HepG2 (cell line): ENCODE measurements around the gene TMEM8B. TPM values are rescaled to one million over a fixed set of nuclear protein-coding genes. Genes with fewer than 3 reads are reported as not detected.

Experiments
- ETV5 ChIP-seq: IDR thresholded peaks from 2 replicates; pipeline ENCODE4 v1.6.1; 2018; ENCODE audit warnings: missing biosample characterization, missing genetic modification reagents, inconsistent platforms, borderline replicate concordance
- GABPA ChIP-seq, 2 experiments: IDR thresholded peaks; 2 replicates each; pipeline ENCODE4 v1.6.1; 2011 to 2016; ENCODE audit warnings: low read depth in 2 of 2, low read length in 1 of 2, missing biosample characterization in 1 of 2, missing genetic modification characterization in 1 of 2
- PAWR ChIP-seq: sonication (generic); formaldehyde crosslinking; IDR thresholded peaks from 2 replicates; pipeline ENCODE4 v1.4.0; 2020; ENCODE audit warnings: missing genetic modification reagents, mild to moderate bottlenecking, borderline replicate concordance
- SALL1 ChIP-seq: sonication (generic); formaldehyde crosslinking; IDR thresholded peaks from 2 replicates; pipeline ENCODE4 v1.8.0; 2022; ENCODE audit warnings: mild to moderate bottlenecking, missing genetic modification reagents
- SAP130 ChIP-seq: IDR thresholded peaks from 2 replicates; pipeline ENCODE4 v1.6.1; 2016; ENCODE audit warnings: low read depth
- SETDB1 ChIP-seq: sonication (generic); formaldehyde crosslinking; IDR thresholded peaks from 2 replicates; pipeline ENCODE4 v1.5.1; 2020; ENCODE audit warnings: missing genetic modification reagents, mild to moderate bottlenecking, borderline replicate concordance
- XBP1 ChIP-seq: sonication (generic); formaldehyde crosslinking; IDR thresholded peaks from 2 replicates; pipeline ENCODE4 v1.5.0; 2020; ENCODE audit warnings: missing genetic modification reagents
- ZFX ChIP-seq: sonication (generic); formaldehyde crosslinking; IDR thresholded peaks from 2 replicates; pipeline ENCODE4 v1.4.0; 2020; ENCODE audit warnings: mild to moderate bottlenecking, low read depth, missing genetic modification reagents, moderate library complexity
- ZNF556 ChIP-seq: sonication (generic); formaldehyde crosslinking; IDR thresholded peaks from 2 replicates; pipeline ENCODE4 v1.4.0; 2020; ENCODE audit warnings: mild to moderate bottlenecking, missing genetic modification reagents, borderline replicate concordance
- polyA plus RNA-seq, 8 experiments: library from polyadenylated mRNA; depleted of rRNA in 3 of 8; stranded (reverse) in 7 of 8; unstranded in 1 of 8; fragments of >200 nt; fragmentation: Illumina TruSeq in 4 of 8; extraction: Trizol in 4 of 8; gene quantifications; 2 replicates each; pipeline versions ENCODE4 v1.2.1 to v1.2.3, GENCODE V29; 2011 to 2016; ENCODE audit warnings: low read depth in 4 of 8, missing spikeins in 1 of 8, mixed read lengths in 1 of 8; ENCODE audit not compliant: insufficient read depth in 1 of 8
- total RNA-seq, 5 experiments: library from RNA; depleted of rRNA; stranded (reverse); fragments of >200 nt; fragmentation: Illumina TruSeq; extraction: Trizol; gene quantifications; 2 replicates each; pipeline ENCODE4 v1.2.3, GENCODE V29; 2016; ENCODE audit warnings: low read depth in 1 of 5
- TF ChIP-seq, protein P1 (sequence below): sonication (generic); formaldehyde crosslinking; IDR thresholded peaks from 2 replicates; pipeline ENCODE4 v1.5.0; 2020; ENCODE audit warnings: mild to moderate bottlenecking, missing genetic modification reagents, borderline replicate concordance
- TF ChIP-seq, protein P2 (sequence below): sonication (generic); formaldehyde crosslinking; IDR thresholded peaks from 2 replicates; pipeline ENCODE4 v1.4.0; 2020; ENCODE audit warnings: missing genetic modification reagents
- TF ChIP-seq, protein P3 (sequence below): sonication (generic); formaldehyde crosslinking; IDR thresholded peaks from 2 replicates; pipeline ENCODE4 v1.8.1; 2023; ENCODE audit warnings: missing genetic modification reagents, mild to moderate bottlenecking, borderline replicate concordance
- TF ChIP-seq, protein P4 (sequence below): sonication (generic); formaldehyde crosslinking; IDR thresholded peaks from 2 replicates; pipeline ENCODE4 v1.5.0; 2020; ENCODE audit warnings: mild to moderate bottlenecking, missing genetic modification reagents, borderline replicate concordance
- TF ChIP-seq, protein P5 (sequence below): sonication (generic); formaldehyde crosslinking; IDR thresholded peaks from 2 replicates; pipeline ENCODE4 v1.4.0; 2020; ENCODE audit warnings: missing genetic modification reagents

Gene TMEM8B
- total and polyA plus RNA-seq, 2 of the 13 experiments (the other 11 are each of a cell fraction or from before 2014, with no cell fraction given) = 2.1 to 2.7 TPM

DNA sequence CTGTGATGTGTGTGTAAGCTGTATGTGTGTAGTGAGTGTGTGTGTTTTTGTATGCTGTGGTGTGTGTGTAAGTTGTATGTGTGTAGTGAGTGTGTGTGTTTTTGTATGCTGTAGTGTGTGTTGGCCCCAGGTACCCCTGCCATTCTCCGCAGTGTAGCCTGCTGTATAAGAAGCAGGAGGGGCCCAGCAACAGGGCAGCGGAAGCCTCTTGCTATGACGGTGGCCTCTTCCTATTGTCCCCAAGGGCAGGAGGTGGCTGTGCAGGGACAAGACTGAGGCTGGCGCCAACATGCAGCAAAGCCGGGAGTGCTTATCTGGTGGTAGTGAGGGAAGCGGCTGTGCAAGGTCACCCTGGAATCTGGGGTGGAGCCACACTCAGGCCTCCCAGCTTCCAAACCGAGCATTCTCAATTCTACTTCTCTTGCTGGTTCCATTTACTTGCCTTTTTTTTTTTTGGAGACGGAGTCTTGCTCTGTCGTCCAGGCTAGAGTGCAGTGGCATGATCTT is 85.3 kb downstream of the TMEM8B start (continued):
- TF ChIP-seq, protein P1, sequence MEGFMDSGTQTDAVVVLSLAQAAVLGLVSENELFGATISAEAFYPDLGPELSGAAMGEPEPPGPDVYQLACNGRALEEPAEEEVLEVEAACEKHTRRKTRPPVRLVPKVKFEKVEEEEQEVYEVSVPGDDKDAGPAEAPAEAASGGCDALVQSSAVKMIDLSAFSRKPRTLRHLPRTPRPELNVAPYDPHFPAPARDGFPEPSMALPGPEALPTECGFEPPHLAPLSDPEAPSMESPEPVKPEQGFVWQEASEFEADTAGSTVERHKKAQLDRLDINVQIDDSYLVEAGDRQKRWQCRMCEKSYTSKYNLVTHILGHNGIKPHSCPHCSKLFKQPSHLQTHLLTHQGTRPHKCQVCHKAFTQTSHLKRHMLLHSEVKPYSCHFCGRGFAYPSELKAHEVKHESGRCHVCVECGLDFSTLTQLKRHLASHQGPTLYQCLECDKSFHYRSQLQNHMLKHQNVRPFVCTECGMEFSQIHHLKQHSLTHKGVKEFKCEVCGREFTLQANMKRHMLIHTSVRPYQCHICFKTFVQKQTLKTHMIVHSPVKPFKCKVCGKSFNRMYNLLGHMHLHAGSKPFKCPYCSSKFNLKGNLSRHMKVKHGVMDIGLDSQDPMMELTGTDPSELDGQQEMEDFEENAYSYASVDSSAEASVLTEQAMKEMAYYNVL (CRISPR knock-in tag) = no peak
- peak; percentile 44; the same call in 1 of the 2 replicates for TF ChIP-seq ETV5
- TF ChIP-seq, protein P2, sequence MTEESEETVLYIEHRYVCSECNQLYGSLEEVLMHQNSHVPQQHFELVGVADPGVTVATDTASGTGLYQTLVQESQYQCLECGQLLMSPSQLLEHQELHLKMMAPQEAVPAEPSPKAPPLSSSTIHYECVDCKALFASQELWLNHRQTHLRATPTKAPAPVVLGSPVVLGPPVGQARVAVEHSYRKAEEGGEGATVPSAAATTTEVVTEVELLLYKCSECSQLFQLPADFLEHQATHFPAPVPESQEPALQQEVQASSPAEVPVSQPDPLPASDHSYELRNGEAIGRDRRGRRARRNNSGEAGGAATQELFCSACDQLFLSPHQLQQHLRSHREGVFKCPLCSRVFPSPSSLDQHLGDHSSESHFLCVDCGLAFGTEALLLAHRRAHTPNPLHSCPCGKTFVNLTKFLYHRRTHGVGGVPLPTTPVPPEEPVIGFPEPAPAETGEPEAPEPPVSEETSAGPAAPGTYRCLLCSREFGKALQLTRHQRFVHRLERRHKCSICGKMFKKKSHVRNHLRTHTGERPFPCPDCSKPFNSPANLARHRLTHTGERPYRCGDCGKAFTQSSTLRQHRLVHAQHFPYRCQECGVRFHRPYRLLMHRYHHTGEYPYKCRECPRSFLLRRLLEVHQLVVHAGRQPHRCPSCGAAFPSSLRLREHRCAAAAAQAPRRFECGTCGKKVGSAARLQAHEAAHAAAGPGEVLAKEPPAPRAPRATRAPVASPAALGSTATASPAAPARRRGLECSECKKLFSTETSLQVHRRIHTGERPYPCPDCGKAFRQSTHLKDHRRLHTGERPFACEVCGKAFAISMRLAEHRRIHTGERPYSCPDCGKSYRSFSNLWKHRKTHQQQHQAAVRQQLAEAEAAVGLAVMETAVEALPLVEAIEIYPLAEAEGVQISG (CRISPR knock-in tag) = peak; percentile 29; the same call in 1 of the 2 replicates
- TF ChIP-seq SAP130 (CRISPR knock-in tag) = peak; percentile 46; the same call in 1 of the 2 replicates
- TF ChIP-seq, protein P3, sequence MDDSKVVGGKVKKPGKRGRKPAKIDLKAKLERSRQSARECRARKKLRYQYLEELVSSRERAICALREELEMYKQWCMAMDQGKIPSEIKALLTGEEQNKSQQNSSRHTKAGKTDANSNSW = no peak
- TF ChIP-seq PAWR (CRISPR knock-in tag) = 0 out of 2 replicates have a peak, but pooled peaks have one; percentile 34
- peak; percentile 50; the same call in 1 of the 2 replicates for TF ChIP-seq ZFX (CRISPR knock-in tag)
- TF ChIP-seq XBP1 = no peak
- TF ChIP-seq ZNF556 (CRISPR knock-in tag) = peak; percentile 56; the same call in 1 of the 2 replicates
- TF ChIP-seq SALL1 (CRISPR knock-in tag) = peak; percentile 67
- peak; percentile 23; the same call in 1 of the 2 replicates for TF ChIP-seq GABPA (IDR thresholded peaks at IDR 0.05; ENCODE audit: low read depth, low read length)
- peak; percentile 70 for TF ChIP-seq GABPA (CRISPR knock-in tag; IDR thresholded peaks at IDR 0.05; ENCODE audit: low read depth)
- TF ChIP-seq, protein P4, sequence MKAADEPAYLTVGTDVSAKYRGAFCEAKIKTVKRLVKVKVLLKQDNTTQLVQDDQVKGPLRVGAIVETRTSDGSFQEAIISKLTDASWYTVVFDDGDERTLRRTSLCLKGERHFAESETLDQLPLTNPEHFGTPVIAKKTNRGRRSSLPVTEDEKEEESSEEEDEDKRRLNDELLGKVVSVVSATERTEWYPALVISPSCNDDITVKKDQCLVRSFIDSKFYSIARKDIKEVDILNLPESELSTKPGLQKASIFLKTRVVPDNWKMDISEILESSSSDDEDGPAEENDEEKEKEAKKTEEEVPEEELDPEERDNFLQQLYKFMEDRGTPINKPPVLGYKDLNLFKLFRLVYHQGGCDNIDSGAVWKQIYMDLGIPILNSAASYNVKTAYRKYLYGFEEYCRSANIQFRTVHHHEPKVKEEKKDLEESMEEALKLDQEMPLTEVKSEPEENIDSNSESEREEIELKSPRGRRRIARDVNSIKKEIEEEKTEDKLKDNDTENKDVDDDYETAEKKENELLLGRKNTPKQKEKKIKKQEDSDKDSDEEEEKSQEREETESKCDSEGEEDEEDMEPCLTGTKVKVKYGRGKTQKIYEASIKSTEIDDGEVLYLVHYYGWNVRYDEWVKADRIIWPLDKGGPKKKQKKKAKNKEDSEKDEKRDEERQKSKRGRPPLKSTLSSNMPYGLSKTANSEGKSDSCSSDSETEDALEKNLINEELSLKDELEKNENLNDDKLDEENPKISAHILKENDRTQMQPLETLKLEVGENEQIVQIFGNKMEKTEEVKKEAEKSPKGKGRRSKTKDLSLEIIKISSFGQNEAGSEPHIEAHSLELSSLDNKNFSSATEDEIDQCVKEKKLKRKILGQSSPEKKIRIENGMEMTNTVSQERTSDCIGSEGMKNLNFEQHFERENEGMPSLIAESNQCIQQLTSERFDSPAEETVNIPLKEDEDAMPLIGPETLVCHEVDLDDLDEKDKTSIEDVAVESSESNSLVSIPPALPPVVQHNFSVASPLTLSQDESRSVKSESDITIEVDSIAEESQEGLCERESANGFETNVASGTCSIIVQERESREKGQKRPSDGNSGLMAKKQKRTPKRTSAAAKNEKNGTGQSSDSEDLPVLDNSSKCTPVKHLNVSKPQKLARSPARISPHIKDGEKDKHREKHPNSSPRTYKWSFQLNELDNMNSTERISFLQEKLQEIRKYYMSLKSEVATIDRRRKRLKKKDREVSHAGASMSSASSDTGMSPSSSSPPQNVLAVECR = peak; percentile 18; the same call in 1 of the 2 replicates
- TF ChIP-seq, protein P5, sequence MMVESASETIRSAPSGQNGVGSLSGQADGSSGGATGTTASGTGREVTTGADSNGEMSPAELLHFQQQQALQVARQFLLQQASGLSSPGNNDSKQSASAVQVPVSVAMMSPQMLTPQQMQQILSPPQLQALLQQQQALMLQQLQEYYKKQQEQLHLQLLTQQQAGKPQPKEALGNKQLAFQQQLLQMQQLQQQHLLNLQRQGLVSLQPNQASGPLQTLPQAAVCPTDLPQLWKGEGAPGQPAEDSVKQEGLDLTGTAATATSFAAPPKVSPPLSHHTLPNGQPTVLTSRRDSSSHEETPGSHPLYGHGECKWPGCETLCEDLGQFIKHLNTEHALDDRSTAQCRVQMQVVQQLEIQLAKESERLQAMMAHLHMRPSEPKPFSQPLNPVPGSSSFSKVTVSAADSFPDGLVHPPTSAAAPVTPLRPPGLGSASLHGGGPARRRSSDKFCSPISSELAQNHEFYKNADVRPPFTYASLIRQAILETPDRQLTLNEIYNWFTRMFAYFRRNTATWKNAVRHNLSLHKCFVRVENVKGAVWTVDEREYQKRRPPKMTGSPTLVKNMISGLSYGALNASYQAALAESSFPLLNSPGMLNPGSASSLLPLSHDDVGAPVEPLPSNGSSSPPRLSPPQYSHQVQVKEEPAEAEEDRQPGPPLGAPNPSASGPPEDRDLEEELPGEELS = peak; percentile 22; the same call in 1 of the 2 replicates
- no peak for TF ChIP-seq SETDB1 (CRISPR knock-in tag)
